Fibroblast of lung (primary cell): ENCODE measurements around the gene LRRC42.

Experiments
- CTCF ChIP-seq, 2 donors: IDR thresholded peaks in 1 of 2; conservative IDR thresholded peaks in 1 of 2; 1 replicate in 1 of 2; 2 replicates in 1 of 2; pipeline ENCODE4 v1.5.1; 2011 to 2012; ENCODE audit warnings: low read length in 2 of 2, control low read depth in 1 of 2, inconsistent platforms in 1 of 2, low read depth in 1 of 2, mild to moderate bottlenecking in 1 of 2
- EZH2 ChIP-seq: IDR thresholded peaks from 2 replicates; pipeline ENCODE4 v1.5.1; 2012; ENCODE audit warnings: low read length, control low read depth, mild to moderate bottlenecking; ENCODE audit errors: missing control alignments

GRCh38 chr1:53984726-53985125 is 38.6 kb downstream of the LRRC42 start:
- TF ChIP-seq CTCF (conservative IDR thresholded peaks at IDR 0.05 in 1 of 2, IDR thresholded peaks at IDR 0.05 in 1 of 2; ENCODE audit: low read depth in 1 of 2, low read length in 2 of 2) (no peak), EZH2 (no peak)
